Measurements from ENCODE around the gene MC1R. TPM values are rescaled to one million over a fixed set of nuclear protein-coding genes. Genes with fewer than 3 reads are reported as not detected.

MC1R gene
- total and polyA plus RNA-seq, 2 of the 8 experiments (the other 6 are each of a cell fraction or from before 2014, with no cell fraction given), result 2.2 to 2.9 TPM

GRCh38 chr16:89924297-89924924, 5.7 kb downstream of the MC1R start:
- H4K20me1 ChIP-seq (replicated peaks in 1 of 2; ENCODE audit: control insufficient read depth in 1 of 2, insufficient read depth in 2 of 2, low read length in 2 of 2), result peaks cover 5 to 14% of the 10 kb centered on the region in 2 experiments
- no peak overlapping the region for H3K23ac ChIP-seq (ENCODE audit: insufficient read length)
- H3K9ac ChIP-seq (replicated peaks in 1 of 4; ENCODE audit: extremely low read depth in 1 of 4, low read depth in 3 of 4, low read length in 3 of 4), result no peak overlapping the region
- H3K56ac ChIP-seq (replicated peaks; ENCODE audit: insufficient read length, low read depth, low read length), result no peak overlapping the region
- H4K8ac ChIP-seq (ENCODE audit: extremely low read depth, insufficient read depth, low read length), result no peak overlapping the region
- no peaks in the 10 kb centered on the region for H3K9me3 ChIP-seq (ENCODE audit: insufficient read depth in 2 of 2, low read depth in 1 of 2, low read length in 1 of 2)
- H4K91ac ChIP-seq (replicated peaks; ENCODE audit: insufficient read length, low read length), result no peak overlapping the region
- H3K23me2 ChIP-seq (ENCODE audit: low read depth, low read length), result peaks cover 22% of the 10 kb centered on the region
- H3K27me3 ChIP-seq (replicated peaks in 1 of 4; ENCODE audit: control insufficient read depth in 3 of 4, extremely low read depth in 1 of 4, insufficient read depth in 3 of 4, low read length in 3 of 4), result peaks cover 0 to 12% (median 9%) of the 10 kb centered on the region in 4 experiments; a peak in 6 of 7 replicates
- H3K36me3 ChIP-seq (ENCODE audit: control insufficient read depth in 2 of 4, insufficient read depth in 4 of 4, low read length in 3 of 4), result 0 out of 8 replicates have a peak, but pooled peaks cover 0 to 4% (median 0%) of the 10 kb centered on the region in 4 experiments
- no peak overlapping the region for H4K5ac ChIP-seq (ENCODE audit: insufficient read length, low read depth, low read length)
- H3K4me1 ChIP-seq (replicated peaks in 1 of 4; ENCODE audit: control insufficient read depth in 3 of 4, insufficient read depth in 4 of 4, low read length in 3 of 4), result peaks cover 0 to 32% (median 20%) of the 10 kb centered on the region in 4 experiments; a peak in 6 of 7 replicates
- H2BK20ac ChIP-seq (ENCODE audit: low read length), result no peak overlapping the region
- no peak overlapping the region for H3K27ac ChIP-seq (ENCODE audit: low read depth, low read length)
- no peak overlapping the region for H3K4ac ChIP-seq (replicated peaks; ENCODE audit: insufficient read length, low read depth, low read length)
- H2BK12ac ChIP-seq (ENCODE audit: low read depth, low read length), result no peak overlapping the region
- H2AFZ ChIP-seq (ENCODE audit: low read length), result no peak overlapping the region
- CTCF ChIA-PET (ENCODE audit: partially characterized antibody), result interaction anchor here (1.1 to 8.7 kb wide), 4 partner anchors 9 to 107 kb away, joined by 3 to 70 read pairs (median 6); partner anchors contain the start of gene DEF8
- POLR2A ChIA-PET (ENCODE audit: partially characterized antibody), result interaction anchor here (0.8 to 6.5 kb wide), 17 partner anchors 9 to 195 kb away, joined by 3 to 71 read pairs (median 5); partner anchors contain the start of genes DBNDD1, DEF8 and TCF25
- H2BK120ac ChIP-seq (replicated peaks; ENCODE audit: low read depth, low read length), result no peak overlapping the region
- H3K4me2 ChIP-seq (ENCODE audit: insufficient read depth in 1 of 2, low read depth in 2 of 2, low read length in 2 of 2), result peak overlapping the region; percentile 82 to 96
- H3K4me3 ChIP-seq (ENCODE audit: extremely low read depth in 1 of 4, insufficient read depth in 2 of 4, low read depth in 3 of 4, low read length in 4 of 4), result peak overlapping the region; percentile 65 to 95 (median 72)
- FAIRE-seq (peak; percentile 55), DNase-seq (ENCODE audit: low read depth in 1 of 2, low spot score in 2 of 2) (peak; percentile 75 to 84)
- no peak overlapping the region for H2AK5ac ChIP-seq (ENCODE audit: low read depth, low read length)
- H3K79me2 ChIP-seq (ENCODE audit: control insufficient read depth in 1 of 2, insufficient read depth in 2 of 2, low read length in 2 of 2), result peaks cover 0 to 5% of the 10 kb centered on the region in 2 experiments; a peak in 2 of 4 replicates
- H3K14ac ChIP-seq (ENCODE audit: insufficient read length), result no peak overlapping the region
- H2BK5ac ChIP-seq (ENCODE audit: low read depth, low read length), result no peak overlapping the region; the same call in 1 of the 2 replicates
- H3K18ac ChIP-seq (ENCODE audit: extremely low read depth, low read length), result no peak overlapping the region
- H3K79me1 ChIP-seq (ENCODE audit: low read depth, low read length), result peaks cover 6% of the 10 kb centered on the region; the same call in 1 of the 2 replicates
- H2BK15ac ChIP-seq (ENCODE audit: low read length), result no peak overlapping the region
- 5% methylated on average over 4 of the region's 14 CpGs; no CpG with 5 or more reads in 1 of the 2 experiments for WGBS, 2 experiments (ENCODE audit: extremely low coverage in 1 of 2, insufficient coverage in 1 of 2, insufficient read length in 1 of 2, insufficient replicate concordance in 2 of 2, low coverage in 1 of 2, low lambda C conversion rate in 2 of 2, missing lambda C conversion rate in 1 of 2)
- TF ChIP-seq SAP30 (IDR thresholded peaks at IDR 0.05; ENCODE audit: insufficient read depth, insufficient replicate concordance, low read length), result peak; percentile 94
- TF ChIP-seq TAF1 (IDR thresholded peaks at IDR 0.05; ENCODE audit: low read depth, low read length), result no peak
- no peak for TF ChIP-seq SRF (IDR thresholded peaks at IDR 0.05; ENCODE audit: low read depth, low read length)
- TF ChIP-seq JUN (IDR thresholded peaks at IDR 0.05; ENCODE audit: low read depth, low read length), result no peak
- no peak for TF ChIP-seq SIRT6 (IDR thresholded peaks at IDR 0.05; ENCODE audit: low read length)
- no peak for TF ChIP-seq EP300 (IDR thresholded peaks at IDR 0.05; ENCODE audit: borderline replicate concordance in 1 of 2, low read depth in 2 of 2, low read length in 2 of 2)
- no peak for TF ChIP-seq BRCA1 (IDR thresholded peaks at IDR 0.05; ENCODE audit: low read depth, low read length)
- TF ChIP-seq RAD21 (IDR thresholded peaks at IDR 0.05 in 1 of 2, conservative IDR thresholded peaks at IDR 0.05 in 1 of 2; ENCODE audit: low read depth in 2 of 2, low read length in 2 of 2), result no peak
- no peak for TF ChIP-seq GTF2F1 (IDR thresholded peaks at IDR 0.05; ENCODE audit: borderline replicate concordance, low read depth, low read length)
- TF ChIP-seq ASH2L (IDR thresholded peaks at IDR 0.05; ENCODE audit: low read length), result no peak
- TF ChIP-seq HDAC2 (IDR thresholded peaks at IDR 0.05; ENCODE audit: borderline replicate concordance in 1 of 2, low read depth in 2 of 2, low read length in 2 of 2), result peak in 1 of 2 experiments; percentile 79; a peak in 1 of 4 replicates
